GM12878 (cell line): ENCODE data around the gene IL22RA2. TPM values are rescaled to one million over a fixed set of nuclear protein-coding genes. Genes with fewer than 3 reads are reported as not detected.

Experiments used
- ATAC-seq: fragments of 200-7000 bp; cut with Tn5 transposase; 3 replicates; pipeline ENCODE4 v1.9.1; 2020; ENCODE audit warnings: mild to moderate bottlenecking, moderate library complexity
- BruUV-seq: library from RNA; stranded (reverse); fragments of 400-500 nt; replicated peaks from 2 replicates; lab custom pipeline; 2021; lab: Mats Ljungman, UMichigan
- CTCF ChIA-PET: fragments of 300-600 bp; sonication (Branson Sonifier 250); formaldehyde crosslinking; extraction: SDS; loops from one replicate; lab custom pipeline; 2021; ENCODE audit warnings: inconsistent platforms; lab: Yijun Ruan, JAX
- POLR2A ChIA-PET: fragments of 350-600 bp; formaldehyde crosslinking; extraction: SDS; loops from one replicate; lab custom pipeline; 2021; ENCODE audit warnings: inconsistent platforms; lab: Charles Lee
- RAD21 ChIA-PET: fragments of 300-600 bp; sonication (Branson Sonifier 250); formaldehyde crosslinking; loops from one replicate; lab custom pipeline; 2023; ENCODE audit warnings: antibody characterized with exemption; ENCODE audit not compliant: unreplicated experiment; lab: Charles Lee
- SMC1A ChIA-PET: fragments of 300-600 bp; sonication (Branson Sonifier 250); formaldehyde crosslinking; loops from one replicate; lab custom pipeline; 2023; ENCODE audit not compliant: unreplicated experiment, uncharacterized antibody; lab: Charles Lee
- DNase-seq: peaks from one replicate; pipeline ENCODE4 v3.0.0-alpha.2; 2011; ENCODE audit warnings: low read depth, low spot score
- FAIRE-seq: peaks from 3 replicates; lab custom pipeline; 2011; peaks lifted over from hg19 to GRCh38; lab: Jason Lieb, UNC
- H2AFZ ChIP-seq: 2 replicates; pipeline ENCODE4 v1.6.0; 2011; ENCODE audit warnings: low read depth, low read length, control low read depth; ENCODE audit not compliant: control insufficient read depth
- H3K27ac ChIP-seq: 2 replicates; pipeline ENCODE4 v1.5.1; 2011; ENCODE audit warnings: control low read depth; ENCODE audit not compliant: control insufficient read depth, insufficient read depth
- H3K27me3 ChIP-seq, 2 experiments: replicated peaks in 1 of 2; 2 replicates each; pipeline versions ENCODE4 v1.6.0 to v1.6.1; 2011; ENCODE audit warnings: low read length in 1 of 2; ENCODE audit not compliant: control insufficient read depth in 2 of 2, insufficient read depth in 2 of 2
- H3K36me3 ChIP-seq, 2 experiments: 2 replicates each; pipeline ENCODE4 v1.5.1; 2011; ENCODE audit warnings: low read length in 1 of 2; ENCODE audit not compliant: control insufficient read depth in 2 of 2, insufficient read depth in 2 of 2
- H3K4me1 ChIP-seq: 2 replicates; pipeline ENCODE4 v1.6.1; 2011; ENCODE audit warnings: mild to moderate bottlenecking, low read length, moderate library complexity, mixed read lengths; ENCODE audit not compliant: control insufficient read depth, insufficient read depth
- H3K4me2 ChIP-seq: 2 replicates; pipeline ENCODE4 v1.6.0; 2011; ENCODE audit warnings: control low read depth; ENCODE audit not compliant: control insufficient read depth, insufficient read depth
- H3K4me3 ChIP-seq: fragments of 200-600 bp; sonication (generic); 2 replicates; pipeline ENCODE4 v1.5.1; 2016
- H3K79me2 ChIP-seq: 2 replicates; pipeline ENCODE4 v1.6.0; 2011; ENCODE audit warnings: low read length; ENCODE audit not compliant: control insufficient read depth, insufficient read depth
- H3K9ac ChIP-seq: 2 replicates; pipeline ENCODE4 v1.8.0; 2011; ENCODE audit warnings: low read length, control low read depth, mixed read lengths; ENCODE audit not compliant: control insufficient read depth, insufficient read depth
- H3K9me3 ChIP-seq: replicated peaks from 3 replicates; pipeline ENCODE4 v1.5.1; 2011; ENCODE audit warnings: mild to moderate bottlenecking, low read length; ENCODE audit not compliant: control insufficient read depth, insufficient read depth
- H4K20me1 ChIP-seq: 2 replicates; pipeline ENCODE4 v1.6.0; 2011; ENCODE audit not compliant: control insufficient read depth, insufficient read depth
- CBX5 ChIP-seq: sonication (generic); IDR thresholded peaks from 2 replicates; pipeline ENCODE4 v1.6.1; 2016; ENCODE audit warnings: low read depth, moderate library complexity, mild to moderate bottlenecking, inconsistent platforms
- EGR1 ChIP-seq, 2 experiments: IDR thresholded peaks; 1 replicate in 1 of 2; 2 replicates in 1 of 2; pipeline ENCODE4 v1.6.1; 2011 to 2012; ENCODE audit warnings: low read depth in 2 of 2, low read length in 2 of 2, borderline replicate concordance in 1 of 2, mild to moderate bottlenecking in 1 of 2, moderate library complexity in 1 of 2
- FOXK2 ChIP-seq: fragments of 450-650 bp; IDR thresholded peaks from 2 replicates; pipeline ENCODE4 v1.6.1; 2017; ENCODE audit warnings: mild to moderate bottlenecking, moderate library complexity
- KDM1A ChIP-seq: fragments of 200-600 bp; sonication (generic); IDR thresholded peaks from 2 replicates; pipeline ENCODE4 v1.6.1; 2016; ENCODE audit warnings: borderline replicate concordance
- MTA2 ChIP-seq: fragments of 450-650 bp; IDR thresholded peaks from 2 replicates; pipeline ENCODE4 v1.6.1; 2016; ENCODE audit warnings: low read depth, mild to moderate bottlenecking, moderate library complexity
- NR2F1 ChIP-seq: fragments of 450-650 bp; conservative IDR thresholded peaks from 2 replicates; pipeline ENCODE4 v1.6.1; 2017; ENCODE audit warnings: mild to moderate bottlenecking
- SMAD1 ChIP-seq: fragments of 450-650 bp; IDR thresholded peaks from 2 replicates; pipeline ENCODE4 v1.6.1; 2018; ENCODE audit warnings: mild to moderate bottlenecking, low read depth; ENCODE audit not compliant: partially characterized antibody
- TCF12 ChIP-seq: IDR thresholded peaks from 2 replicates; pipeline ENCODE4 v1.6.1; 2011; ENCODE audit warnings: low read depth, mild to moderate bottlenecking, low read length
- YY1 ChIP-seq: IDR thresholded peaks from 2 replicates; pipeline ENCODE4 v1.6.1; 2011; ENCODE audit warnings: low read depth, mild to moderate bottlenecking, low read length
- ZNF384 ChIP-seq: IDR thresholded peaks from 2 replicates; pipeline ENCODE4 v1.6.1; 2012; ENCODE audit warnings: low read depth, mild to moderate bottlenecking, low read length, improper control_type of control experiment, borderline replicate concordance
- WGBS: methylation state at CpG from one replicate; pipeline ENCODE4 v1.1.6; 2016; ENCODE audit warnings: low lambda C conversion rate; ENCODE audit not compliant: insufficient replicate concordance, insufficient coverage; ENCODE audit errors: missing lambda C conversion rate; 5-methylcytosine and 5-hydroxymethylcytosine counted together
- in situ Hi-C: fragments of 300-500 bp; cut with MboI; formaldehyde crosslinking; loops from 9 replicates; pipeline ENCODE4 v1.14.3; 2018; ENCODE audit warnings: mixed read lengths
- intact Hi-C: fragments of 100-400 bp; cut with micrococcal nuclease; formaldehyde crosslinking; loops from one replicate; pipeline ENCODE4 v1.14.2; 2022; ENCODE audit not compliant: unreplicated experiment
- polyA plus RNA-seq, 11 experiments: library from polyadenylated mRNA; depleted of rRNA in 4 of 11; unstranded in 6 of 11; stranded (reverse) in 5 of 11; fragments of >200 nt; fragmentation: Nextera tagmentation in 4 of 11; fragmentation: Illumina TruSeq in 1 of 11; extraction: Ambion mirVana in 4 of 11; extraction: Trizol in 1 of 11; gene quantifications; 1 replicate in 1 of 11; 2 replicates in 10 of 11; pipeline versions ENCODE4 v1.2.1 to v1.2.3, GENCODE V29; 2011 to 2016; ENCODE audit warnings: inconsistent platforms in 2 of 11, missing spikeins in 2 of 11, low read depth in 1 of 11
- total RNA-seq, 4 experiments: library from RNA; depleted of rRNA in 3 of 4; stranded (reverse); fragments of >200 nt in 3 of 4; fragmentation: Illumina TruSeq in 1 of 4; extraction: Trizol in 1 of 4; gene quantifications; 2 replicates each; pipeline versions ENCODE4 v1.2.1 to v1.2.3, GENCODE V29; 2013 to 2021
- TF ChIP-seq, protein P1 (sequence below): IDR thresholded peaks from 2 replicates; pipeline ENCODE4 v1.6.1; 2012; ENCODE audit warnings: low read length, inconsistent platforms
- TF ChIP-seq, protein P2 (sequence below): fragments of 450-650 bp; formaldehyde crosslinking; IDR thresholded peaks from 2 replicates; pipeline ENCODE4 v1.5.0; 2022; ENCODE audit warnings: mild to moderate bottlenecking, missing genetic modification characterization
- TF ChIP-seq, protein P3 (sequence below): fragments of 450-650 bp; IDR thresholded peaks from 2 replicates; pipeline ENCODE4 v1.6.1; 2017; ENCODE audit warnings: mild to moderate bottlenecking

Gene IL22RA2
- total and polyA plus RNA-seq, 10 of the 15 experiments (the other 5 are each of a cell fraction or from before 2014, with no cell fraction given), result 0.05 to 0.22 (median 0.09) TPM; not detected in 3

DNA sequence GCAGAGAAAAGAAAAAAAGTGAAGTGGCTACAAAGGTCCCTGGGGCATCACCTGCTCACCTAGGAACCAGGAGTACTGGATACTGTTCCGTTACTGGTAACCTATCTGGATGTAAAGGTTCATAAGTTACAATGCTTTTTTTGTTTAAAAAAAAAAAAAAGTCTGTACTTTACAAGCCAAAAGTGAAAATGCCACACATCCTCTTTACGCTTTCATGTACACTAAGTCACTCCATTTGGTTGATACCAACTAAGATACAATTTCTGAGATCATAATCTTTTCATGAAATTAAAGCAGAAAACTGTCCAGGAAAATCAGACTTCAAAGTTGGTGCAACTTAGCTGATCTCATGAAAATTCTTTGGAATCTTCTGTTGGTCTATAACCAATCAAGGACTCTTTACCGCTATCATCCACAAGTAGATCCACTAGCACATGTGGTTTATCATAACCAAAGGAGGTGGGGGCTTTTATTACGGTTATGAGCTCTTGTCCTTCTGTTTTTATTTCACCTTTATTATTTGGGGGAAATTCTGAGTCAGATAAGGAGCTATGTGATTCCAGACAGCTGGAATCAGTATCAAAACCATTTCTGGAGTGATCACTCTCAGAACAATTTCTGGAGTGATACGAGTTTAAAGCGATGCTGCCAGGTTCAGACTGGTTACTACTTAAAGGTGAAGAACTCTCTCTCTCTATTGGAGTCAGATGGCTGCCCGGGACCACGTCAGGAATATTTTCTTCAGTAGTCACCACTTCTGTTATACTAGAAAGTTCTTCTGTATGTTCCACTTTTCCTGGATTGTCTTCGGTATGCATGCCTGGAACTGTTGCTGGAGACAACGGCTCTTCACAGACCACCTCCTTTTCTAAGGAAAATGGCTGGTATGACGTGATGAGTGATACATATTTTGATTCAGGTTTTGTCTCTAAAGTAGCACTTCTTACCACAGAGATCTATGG is 24.5 kb upstream of the IL22RA2 start:
- no peak overlapping the region for H3K9ac ChIP-seq
- H3K9me3 ChIP-seq, result peaks cover 3% of the 10 kb centered on the region
- ChIA-PET SMC1A (interaction anchor here (0.6 to 2.4 kb wide), 11 partner anchors 16 to 220 kb away, joined by 3 to 8 read pairs (median 4); no protein-coding TSS in a partner anchor), RAD21 (interaction anchor here (0.8 to 1.6 kb wide), 5 partner anchors 20 to 116 kb away, joined by 3 to 5 read pairs (median 4); no protein-coding TSS in a partner anchor), CTCF (interaction anchor here (0.9 to 1.3 kb wide), 3 partner anchors 31 to 809 kb away, joined by 3 to 5 read pairs (median 4); no protein-coding TSS in a partner anchor), POLR2A (interaction anchor here (1.0 to 1.6 kb wide), 5 partner anchors 9 to 32 kb away, joined by 3 to 4 read pairs (median 3); no protein-coding TSS in a partner anchor)
- WGBS, result 97% methylated on average over 11 of the region's 11 CpGs
- DNase-seq (no peak), FAIRE-seq (no peak), ATAC-seq (peak; percentile 45)
- H3K79me2 ChIP-seq, result no peaks in the 10 kb centered on the region
- peaks cover 2 to 30% of the 10 kb centered on the region in 2 experiments for H3K36me3 ChIP-seq
- H3K27ac ChIP-seq, result no peak overlapping the region
- H2AFZ ChIP-seq, result no peak overlapping the region
- H3K27me3 ChIP-seq, result no peaks in the 10 kb centered on the region
- BruUV-seq, result TSS peak; percentile 26
- no peak overlapping the region for H3K4me3 ChIP-seq
- intact Hi-C loops (no loop called here), in situ Hi-C loops (no loop called here)
- H4K20me1 ChIP-seq, result no peaks in the 10 kb centered on the region
- H3K4me2 ChIP-seq, result no peak overlapping the region
- peaks cover 20% of the 10 kb centered on the region; the same call in 1 of the 2 replicates for H3K4me1 ChIP-seq
- no peak for TF ChIP-seq EGR1 (IDR thresholded peaks at IDR 0.05; ENCODE audit: borderline replicate concordance in 1 of 2, low read depth in 2 of 2, low read length in 2 of 2)
- TF ChIP-seq SMAD1, result peak; percentile 16
- no peak for TF ChIP-seq YY1
- TF ChIP-seq, protein P1, sequence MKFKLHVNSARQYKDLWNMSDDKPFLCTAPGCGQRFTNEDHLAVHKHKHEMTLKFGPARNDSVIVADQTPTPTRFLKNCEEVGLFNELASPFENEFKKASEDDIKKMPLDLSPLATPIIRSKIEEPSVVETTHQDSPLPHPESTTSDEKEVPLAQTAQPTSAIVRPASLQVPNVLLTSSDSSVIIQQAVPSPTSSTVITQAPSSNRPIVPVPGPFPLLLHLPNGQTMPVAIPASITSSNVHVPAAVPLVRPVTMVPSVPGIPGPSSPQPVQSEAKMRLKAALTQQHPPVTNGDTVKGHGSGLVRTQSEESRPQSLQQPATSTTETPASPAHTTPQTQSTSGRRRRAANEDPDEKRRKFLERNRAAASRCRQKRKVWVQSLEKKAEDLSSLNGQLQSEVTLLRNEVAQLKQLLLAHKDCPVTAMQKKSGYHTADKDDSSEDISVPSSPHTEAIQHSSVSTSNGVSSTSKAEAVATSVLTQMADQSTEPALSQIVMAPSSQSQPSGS, result peak; percentile 4; the same call in 1 of the 2 replicates
- TF ChIP-seq, protein P2, sequence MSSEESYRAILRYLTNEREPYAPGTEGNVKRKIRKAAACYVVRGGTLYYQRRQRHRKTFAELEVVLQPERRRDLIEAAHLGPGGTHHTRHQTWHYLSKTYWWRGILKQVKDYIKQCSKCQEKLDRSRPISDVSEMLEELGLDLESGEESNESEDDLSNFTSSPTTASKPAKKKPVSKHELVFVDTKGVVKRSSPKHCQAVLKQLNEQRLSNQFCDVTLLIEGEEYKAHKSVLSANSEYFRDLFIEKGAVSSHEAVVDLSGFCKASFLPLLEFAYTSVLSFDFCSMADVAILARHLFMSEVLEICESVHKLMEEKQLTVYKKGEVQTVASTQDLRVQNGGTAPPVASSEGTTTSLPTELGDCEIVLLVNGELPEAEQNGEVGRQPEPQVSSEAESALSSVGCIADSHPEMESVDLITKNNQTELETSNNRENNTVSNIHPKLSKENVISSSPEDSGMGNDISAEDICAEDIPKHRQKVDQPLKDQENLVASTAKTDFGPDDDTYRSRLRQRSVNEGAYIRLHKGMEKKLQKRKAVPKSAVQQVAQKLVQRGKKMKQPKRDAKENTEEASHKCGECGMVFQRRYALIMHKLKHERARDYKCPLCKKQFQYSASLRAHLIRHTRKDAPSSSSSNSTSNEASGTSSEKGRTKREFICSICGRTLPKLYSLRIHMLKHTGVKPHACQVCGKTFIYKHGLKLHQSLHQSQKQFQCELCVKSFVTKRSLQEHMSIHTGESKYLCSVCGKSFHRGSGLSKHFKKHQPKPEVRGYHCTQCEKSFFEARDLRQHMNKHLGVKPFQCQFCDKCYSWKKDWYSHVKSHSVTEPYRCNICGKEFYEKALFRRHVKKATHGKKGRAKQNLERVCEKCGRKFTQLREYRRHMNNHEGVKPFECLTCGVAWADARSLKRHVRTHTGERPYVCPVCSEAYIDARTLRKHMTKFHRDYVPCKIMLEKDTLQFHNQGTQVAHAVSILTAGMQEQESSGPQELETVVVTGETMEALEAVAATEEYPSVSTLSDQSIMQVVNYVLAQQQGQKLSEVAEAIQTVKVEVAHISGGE (CRISPR knock-in tag), result no peak
- peak; percentile 69; the same call in 1 of the 2 replicates for TF ChIP-seq ZNF384
- TF ChIP-seq NR2F1, result no peak
- no peak for TF ChIP-seq FOXK2
- TF ChIP-seq, protein P3, sequence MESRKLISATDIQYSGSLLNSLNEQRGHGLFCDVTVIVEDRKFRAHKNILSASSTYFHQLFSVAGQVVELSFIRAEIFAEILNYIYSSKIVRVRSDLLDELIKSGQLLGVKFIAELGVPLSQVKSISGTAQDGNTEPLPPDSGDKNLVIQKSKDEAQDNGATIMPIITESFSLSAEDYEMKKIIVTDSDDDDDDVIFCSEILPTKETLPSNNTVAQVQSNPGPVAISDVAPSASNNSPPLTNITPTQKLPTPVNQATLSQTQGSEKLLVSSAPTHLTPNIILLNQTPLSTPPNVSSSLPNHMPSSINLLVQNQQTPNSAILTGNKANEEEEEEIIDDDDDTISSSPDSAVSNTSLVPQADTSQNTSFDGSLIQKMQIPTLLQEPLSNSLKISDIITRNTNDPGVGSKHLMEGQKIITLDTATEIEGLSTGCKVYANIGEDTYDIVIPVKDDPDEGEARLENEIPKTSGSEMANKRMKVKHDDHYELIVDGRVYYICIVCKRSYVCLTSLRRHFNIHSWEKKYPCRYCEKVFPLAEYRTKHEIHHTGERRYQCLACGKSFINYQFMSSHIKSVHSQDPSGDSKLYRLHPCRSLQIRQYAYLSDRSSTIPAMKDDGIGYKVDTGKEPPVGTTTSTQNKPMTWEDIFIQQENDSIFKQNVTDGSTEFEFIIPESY, result peak; percentile 79
- no peak for TF ChIP-seq TCF12
- no peak for TF ChIP-seq MTA2
- TF ChIP-seq KDM1A, result no peak
- no peak; the same call in 1 of the 2 replicates for TF ChIP-seq CBX5
